NCI-H128 (cell line): Measurements from ENCODE around the gene SH3GL3.

Experiments
- DNase-seq: peaks from one replicate; lab custom pipeline; 2025; ENCODE audit not compliant: unreplicated experiment; lab: John Stamatoyannopoulos, UW

SH3GL3 gene

DNA sequence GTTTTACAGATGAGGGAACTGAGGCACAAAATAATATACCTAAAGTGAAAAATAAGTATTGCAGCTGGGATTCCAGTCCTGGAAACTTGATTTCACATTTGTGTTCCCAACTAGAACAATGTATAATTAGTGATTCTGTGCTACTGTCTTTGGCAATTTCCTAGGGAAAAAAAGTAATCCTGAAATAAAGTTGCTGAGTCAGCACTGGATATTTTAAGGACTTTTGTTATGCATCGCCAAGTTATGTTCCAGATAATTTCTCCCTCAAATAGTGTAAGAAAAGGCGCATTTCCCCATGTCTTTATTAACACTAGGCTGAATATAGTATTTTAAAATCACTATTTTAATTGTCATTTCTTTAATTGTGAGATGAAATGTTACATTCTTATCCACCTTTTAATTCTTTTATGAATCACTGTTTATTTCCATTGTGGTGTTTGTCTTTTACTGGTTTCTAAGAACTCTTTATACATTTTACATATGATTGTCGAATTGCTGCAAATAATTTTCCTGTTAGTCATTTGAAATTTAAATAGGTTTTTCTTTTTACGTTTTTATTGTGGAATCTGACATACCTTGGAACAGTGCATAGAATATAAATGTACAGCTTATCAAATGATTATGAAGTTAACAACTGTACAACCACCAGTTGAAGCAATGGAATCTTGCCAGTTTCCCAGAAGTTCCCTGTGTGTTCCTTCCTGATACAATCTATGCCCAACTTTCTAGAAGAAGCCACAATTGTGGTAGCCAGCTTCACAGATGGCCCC lies 56.6 kb downstream of the SH3GL3 start:
- no peak for DNase-seq

DNA sequence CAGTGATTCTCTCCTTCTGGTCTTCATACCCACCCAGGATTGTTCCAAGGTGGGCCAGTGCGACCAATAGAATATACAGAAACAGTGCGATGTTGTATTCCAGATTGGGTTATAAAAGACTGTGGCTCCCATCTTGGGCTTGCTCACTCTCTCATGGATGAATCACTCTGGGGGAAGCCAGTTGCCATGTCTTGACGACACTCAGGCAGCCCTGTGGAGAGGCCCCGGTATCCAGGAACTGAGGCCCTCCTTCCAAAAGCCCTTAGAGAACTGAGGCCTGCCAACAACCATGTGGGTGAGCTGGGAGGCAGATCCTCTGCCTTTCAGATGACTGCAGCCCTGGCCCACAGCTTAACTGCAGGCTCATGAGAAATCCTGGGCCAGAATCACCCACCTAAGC lies 57.2 kb downstream of the SH3GL3 start:
- DNase-seq, result no peak

DNA sequence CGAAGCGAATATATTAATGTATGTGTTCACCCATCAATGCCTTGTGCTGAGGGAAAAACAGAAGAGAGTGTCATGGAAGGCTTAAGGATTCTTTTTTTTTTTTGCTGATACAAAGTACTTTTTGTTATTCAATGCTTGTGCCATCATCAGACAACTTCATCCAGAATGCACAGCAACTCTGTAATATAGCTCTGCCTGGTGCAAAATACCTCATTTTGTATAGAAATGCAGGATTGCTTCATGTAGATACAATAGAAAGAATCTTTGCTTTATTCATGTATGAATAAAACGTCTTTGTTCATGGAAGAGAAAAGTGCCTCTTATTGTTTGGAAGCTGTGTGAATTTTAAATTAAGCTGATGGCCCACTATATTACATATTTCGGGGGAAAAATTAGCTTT lies 62.9 kb downstream of the SH3GL3 start:
- no peak for DNase-seq

DNA sequence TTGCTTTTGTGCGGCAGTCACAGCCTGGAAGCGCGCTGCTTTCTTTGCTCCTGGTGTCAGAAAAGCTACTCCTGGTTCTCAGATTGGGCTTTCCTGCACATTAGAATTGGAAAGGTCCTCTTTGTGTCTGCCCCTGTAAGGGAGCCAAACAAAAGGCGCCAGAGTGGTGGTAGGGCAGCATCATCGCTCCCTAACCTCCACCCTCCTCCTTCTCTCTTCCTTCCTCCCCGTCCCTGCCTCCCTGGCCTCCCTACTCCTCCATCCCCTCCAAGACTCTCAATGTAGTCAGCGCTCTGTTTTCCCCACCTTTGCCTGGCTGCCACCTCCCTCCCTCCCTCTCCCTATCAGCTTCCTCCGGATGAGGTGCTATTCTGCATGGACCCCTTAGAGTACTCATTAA lies 65.3 kb downstream of the SH3GL3 start:
- no peak for DNase-seq

DNA sequence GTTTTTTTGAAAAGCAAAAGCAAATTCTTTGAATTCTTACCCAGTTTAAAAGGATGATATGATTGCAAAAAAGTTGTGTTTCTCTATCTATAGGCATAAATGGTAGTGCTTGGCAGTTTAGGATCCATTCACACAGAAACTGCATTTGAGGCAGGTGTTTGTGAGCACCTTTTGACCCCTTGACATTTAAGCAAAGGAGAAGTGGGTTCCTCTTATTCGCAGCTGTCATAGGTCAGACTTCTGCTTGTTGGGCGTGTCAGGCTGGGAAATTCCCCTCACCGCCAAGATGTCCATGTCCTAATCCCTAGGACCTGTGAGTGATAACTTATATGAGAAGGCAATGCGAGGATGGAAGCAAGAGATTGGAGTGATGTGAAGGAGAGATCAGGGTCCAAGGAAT lies 67.4 kb downstream of the SH3GL3 start:
- no peak for DNase-seq

DNA sequence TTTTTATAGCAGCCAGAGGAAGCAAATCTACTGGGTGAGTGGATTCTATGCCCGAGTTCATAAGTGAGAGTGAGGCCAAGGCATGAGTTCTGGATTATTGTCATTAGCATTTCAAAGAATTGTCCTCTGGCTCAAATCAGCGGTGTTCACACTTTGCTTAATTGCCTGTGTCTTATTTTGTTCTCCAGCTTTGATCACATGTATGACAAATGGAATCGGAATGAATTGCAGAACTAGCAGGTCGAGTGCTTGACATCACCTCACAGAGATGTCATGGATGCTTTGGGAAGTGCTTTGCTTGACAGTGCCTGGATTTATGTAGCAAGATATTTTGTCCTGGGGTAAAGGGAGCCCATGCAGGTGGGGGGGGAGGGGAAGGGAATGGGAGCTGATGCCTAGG lies 68.0 kb downstream of the SH3GL3 start:
- no peak for DNase-seq

DNA sequence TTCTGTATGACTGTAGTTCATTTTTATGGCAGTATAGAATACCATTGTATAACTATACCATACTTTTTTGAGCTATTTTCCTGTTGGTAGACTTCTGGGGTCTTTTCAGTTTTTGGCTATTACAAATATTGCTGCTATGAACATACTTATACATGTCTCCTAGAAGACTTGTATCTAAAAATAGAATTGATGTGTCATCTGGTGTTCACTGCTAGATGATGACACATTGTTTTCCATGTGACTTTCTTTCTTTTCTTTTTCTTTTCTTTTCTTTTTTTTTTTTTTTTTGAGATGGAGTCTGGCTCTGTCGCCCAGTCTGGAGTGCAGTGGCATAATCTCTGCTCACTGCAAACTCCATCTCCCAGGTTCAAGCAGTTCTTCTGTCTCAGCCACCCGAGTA lies 69.8 kb downstream of the SH3GL3 start:
- no peak for DNase-seq

DNA sequence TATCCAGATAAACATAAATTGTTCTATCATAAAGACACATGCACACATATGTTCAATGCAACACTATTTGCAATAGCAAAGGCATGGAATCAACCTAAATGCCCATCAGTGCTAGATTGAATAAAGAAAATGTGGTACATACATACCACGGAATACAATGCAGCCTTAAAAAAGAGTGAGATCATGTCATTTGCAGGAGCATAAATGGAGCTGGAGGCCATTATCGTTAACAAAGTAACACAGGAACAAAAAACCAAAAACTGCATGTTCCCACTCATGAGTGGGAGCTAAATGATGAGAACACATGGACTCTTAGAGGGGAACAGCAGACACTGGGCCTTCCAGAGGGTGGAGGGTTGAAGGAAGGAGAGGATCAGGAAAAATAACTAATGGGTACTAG lies 79.2 kb downstream of the SH3GL3 start:
- DNase-seq, result no peak

DNA sequence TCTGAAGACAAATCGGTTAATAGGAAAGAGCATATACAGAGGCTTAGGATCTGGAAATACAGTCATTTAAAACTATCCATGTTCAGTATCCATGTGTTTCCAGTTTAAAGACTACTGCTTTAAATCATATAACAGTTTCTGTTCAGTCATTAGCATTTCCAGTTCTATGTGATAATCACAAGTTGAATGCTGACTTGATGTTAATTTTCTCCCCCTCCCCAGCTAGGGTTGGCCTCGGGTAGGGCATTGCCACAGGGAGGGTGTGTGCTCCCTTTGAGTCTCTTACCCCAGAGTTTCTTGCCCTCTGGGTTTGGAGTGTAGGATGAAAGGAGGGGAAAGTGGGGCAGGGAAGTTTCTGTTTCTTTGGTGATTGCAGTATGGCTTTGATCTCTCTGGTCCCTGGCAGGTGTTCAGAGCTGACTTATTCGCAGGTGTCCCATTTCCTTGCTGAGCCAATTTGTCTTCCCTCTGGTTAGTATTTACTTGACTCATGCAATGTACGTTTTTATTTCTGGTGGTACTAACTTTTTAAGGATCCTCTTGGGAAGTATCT lies 86.3 kb downstream of the SH3GL3 start:
- no peak for DNase-seq

DNA sequence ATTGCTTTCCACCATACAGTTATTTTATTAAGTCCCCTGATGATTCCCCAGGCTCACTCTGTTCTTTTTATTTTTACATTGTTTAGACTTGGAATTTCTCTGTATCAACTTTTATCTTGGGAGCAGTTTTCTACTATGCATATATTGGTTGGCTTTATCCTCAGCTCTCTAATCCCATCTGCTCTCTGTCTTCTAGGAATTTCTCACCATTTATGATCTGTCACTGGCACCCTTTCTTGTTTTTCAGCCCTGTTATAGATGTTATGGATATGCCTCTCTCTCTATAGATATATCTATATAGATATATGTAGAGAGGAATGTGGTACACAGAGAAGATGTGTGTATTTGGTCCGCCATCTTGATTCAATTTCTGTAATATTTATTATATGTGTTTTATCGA lies 90.5 kb downstream of the SH3GL3 start:
- no peak for DNase-seq

DNA sequence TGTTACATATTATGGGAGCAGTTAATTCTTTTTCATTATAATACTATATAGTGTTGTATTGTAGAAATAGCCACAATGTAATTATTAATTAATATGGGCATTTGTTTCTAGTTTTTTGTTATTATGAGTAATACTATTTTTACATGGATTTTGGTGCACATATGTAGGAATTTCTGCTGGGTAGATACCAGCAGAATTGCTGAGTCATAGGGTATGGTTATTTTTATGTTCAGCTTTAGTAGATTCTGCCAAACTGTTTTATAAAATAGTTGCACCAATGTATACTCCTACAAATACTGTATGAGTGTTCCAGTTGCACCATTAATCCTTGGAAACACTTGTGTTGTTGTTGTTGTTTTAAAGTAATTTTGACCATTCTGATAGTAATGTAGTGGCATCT lies 91.5 kb downstream of the SH3GL3 start:
- no peak for DNase-seq

DNA sequence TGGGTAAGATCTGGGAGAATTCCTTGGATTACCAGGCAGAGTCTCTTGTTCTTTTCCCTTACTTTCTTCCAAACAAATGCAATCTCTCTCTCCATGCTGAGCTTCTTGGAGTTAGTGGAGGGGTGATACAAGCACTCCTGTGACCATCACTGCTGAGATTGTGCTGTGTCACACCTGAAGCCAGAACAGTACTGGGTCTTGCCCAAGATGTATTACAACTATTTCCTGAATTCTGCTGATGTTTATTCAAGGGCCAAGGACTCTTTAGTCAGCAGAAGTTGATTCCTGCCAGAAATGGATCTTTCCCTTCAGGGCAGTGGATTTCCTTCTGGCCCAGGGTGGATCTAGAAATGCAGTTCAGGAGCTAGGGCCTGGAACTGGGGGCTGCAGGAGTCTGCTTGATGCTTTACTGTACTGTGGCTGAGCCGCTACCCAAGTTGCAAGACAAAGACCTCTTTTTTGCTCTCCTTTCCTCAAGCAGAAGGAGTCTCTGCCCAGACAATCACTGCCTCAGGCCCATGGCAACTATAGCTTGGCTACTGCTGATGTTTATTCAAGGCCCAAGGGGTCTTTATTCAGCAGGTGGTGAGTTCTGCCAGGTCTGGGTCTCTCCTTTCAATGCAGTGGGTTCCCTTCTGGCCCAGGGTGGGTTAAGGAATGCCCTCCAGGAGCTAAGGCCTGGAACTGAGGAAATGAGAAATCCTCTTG lies 98.8 kb downstream of the SH3GL3 start:
- DNase-seq, result no peak

DNA sequence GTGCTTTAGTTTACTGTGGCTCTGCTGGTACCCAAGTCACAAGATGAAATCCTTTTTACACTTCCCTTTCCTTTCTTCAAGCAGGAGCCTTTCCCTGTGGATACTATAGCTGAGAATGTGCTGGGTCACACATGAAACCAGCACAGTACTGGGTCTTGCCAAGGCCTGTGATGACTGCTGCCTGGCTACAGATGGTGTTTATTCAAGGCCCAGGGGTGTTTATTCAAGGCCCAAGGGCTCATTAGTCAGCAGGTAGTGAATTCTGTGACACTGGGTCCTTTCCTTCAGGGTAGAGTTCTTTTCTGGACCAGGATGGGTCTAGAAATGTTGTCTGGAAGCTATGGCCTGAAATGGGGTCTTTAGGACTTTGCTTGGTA lies 99.4 kb downstream of the SH3GL3 start:
- DNase-seq, result no peak

DNA sequence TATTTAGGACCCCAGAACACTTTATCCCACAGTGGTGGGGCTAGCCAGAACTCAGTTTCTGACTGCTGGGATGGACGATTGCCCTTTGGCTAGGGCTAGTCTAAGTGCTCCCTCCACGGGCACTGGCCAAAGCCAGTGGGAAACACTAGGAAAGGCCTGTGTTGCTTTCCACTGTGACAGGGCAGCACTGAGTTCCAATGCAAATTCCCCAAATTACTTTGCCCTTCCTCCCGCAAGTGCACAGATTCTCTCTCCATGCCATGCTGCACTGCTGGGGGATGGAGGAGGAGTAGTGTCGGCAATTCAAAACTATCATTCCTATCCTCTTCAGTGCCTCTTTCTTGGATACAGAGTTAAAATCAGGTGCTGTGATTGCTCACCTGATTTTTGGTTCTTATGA lies 100.0 kb downstream of the SH3GL3 start:
- no peak for DNase-seq

DNA sequence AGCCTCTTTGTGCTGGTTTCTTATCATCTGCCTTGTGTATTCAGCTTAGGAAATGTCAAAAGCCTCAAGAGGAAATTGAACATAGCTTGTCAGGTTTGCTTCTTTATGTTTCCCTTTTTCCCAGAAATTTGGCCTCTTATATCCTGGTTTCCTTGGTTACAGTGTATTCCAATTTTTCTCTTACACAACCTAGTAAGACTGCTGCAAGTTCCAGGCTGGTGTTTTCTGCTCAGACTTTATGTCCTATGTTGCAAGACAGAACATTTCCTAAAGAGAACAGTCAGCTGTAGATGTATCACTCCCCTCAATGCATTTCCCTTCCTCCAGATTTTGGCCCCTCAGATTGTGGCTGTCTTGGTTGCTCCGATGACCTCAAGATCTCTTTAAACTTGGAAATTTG lies 102.5 kb downstream of the SH3GL3 start:
- DNase-seq, result no peak

DNA sequence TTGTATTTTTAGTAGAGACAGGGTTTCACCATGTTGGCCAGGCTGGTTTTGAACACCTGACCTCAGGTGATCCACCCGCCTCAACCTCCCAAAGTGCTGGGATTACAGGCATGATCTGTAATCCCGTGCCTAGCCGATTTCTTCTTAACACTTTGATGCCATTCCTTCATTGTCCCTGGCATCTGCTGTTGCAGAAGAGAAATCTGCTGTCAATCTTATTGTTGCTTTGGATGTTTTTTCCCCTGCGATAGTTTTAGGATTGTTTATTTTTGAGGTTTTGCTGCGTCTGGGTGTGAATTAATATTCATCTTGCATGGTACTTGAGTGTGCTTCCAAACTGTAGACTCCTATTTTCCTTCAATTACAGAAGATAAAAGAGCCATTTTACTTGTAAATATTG lies 107.4 kb downstream of the SH3GL3 start:
- DNase-seq, result no peak

DNA sequence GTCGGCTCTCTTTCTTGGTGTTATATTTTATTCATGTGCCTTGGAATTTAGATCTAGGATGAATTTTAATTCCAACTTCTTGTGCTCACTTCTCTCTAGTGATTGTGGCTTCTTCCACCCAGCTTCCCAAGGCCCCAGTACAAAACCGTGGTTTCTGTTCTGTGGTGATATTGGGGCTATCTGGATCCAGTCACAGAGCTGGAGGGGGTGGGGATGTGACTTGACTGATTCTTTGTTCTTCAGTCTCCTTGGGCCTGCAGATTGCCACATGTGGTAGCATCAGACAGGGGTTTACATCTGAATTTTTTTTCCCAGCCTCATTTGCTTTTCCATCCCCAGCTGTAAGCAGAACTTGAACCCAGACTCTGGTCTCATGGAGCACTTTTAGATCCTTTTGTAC lies 108.2 kb downstream of the SH3GL3 start:
- DNase-seq, result no peak

DNA sequence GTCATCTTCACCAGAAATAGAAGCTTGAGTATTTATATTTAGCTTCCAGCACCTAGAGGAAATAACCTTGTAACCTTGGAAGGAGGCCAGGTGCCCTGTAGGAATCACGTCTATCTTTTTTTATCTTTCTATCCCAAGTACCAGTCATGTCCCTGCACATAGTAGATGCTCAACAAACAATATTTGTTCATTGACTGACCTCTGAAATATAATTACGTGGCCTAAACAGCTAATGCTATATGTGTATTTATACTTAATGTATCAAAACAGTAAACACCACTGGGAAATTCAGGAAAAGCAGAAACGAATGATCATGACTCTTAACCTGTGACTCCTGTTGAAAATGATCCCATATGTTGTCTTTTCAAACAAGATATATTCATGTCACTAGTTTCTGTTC lies 108.9 kb downstream of the SH3GL3 start:
- no peak for DNase-seq

DNA sequence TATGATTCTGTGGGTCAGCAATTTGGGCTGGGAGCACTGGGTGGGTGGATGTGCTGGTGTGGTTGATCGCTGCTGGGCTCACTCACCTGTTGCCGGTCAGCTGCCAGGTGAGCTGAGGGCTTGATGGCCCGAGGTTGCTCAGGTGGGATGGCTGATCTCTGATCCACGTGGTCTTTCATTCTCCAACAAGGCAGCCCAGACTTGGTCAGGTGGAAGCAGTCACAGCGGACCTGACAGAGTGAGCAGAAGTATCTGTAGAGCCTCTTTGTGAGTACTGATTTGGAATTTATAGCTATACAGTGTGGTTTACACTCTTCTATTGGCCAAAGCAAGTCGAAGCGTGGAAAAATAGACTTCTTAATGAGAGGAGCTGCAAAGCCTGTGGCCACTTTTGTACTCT lies 109.6 kb downstream of the SH3GL3 start:
- DNase-seq, result no peak

DNA sequence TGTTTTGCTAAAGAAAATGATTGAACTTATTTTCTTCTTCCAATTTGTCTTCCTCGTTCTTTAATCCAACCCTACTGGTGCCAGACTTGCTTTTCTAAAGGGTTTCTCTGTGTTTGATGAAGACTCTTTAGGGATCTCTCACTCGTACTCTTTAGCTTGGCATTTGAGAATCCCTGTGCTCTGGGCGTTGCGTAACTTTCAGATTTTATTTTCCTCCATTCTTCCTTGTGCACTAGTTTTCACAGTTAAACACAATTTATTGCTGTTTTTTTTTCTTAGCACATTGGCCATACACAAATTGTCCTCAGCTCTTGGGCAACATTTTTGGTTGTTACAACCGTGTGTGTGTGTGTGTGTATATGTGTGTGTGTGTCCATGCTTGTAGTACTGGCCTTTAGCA lies 111.0 kb downstream of the SH3GL3 start:
- DNase-seq, result no peak

DNA sequence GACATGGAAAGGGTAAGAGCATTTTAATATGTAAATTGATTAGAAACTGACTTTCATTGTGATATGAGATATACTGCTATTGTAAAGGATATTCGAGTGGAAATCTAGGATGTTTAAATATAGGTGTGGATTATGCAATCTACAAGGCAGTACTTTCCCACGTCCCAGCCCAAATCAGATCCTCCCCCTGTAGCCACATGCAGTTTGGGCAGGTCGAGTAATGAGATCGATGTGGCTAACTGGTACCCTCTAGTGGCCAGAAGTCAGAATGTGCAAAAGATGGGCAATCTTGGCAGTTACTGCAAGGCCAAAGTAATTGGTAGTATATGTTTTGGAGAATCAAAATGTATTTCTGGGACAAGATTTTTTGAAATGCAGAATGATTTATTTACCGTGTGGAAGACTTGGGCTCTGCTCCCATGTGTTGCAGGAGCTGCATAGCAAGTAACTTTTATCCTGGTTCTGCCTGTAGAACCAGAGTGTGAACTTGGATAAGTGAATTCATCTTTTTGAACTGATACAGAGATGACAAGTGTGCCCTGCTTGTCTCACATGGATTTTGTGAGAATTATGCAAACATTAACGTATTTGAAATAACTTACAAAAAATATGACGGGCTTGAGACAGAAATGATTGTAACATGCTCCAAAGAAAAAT lies 112.3 kb downstream of the SH3GL3 start:
- peak; percentile 7 for DNase-seq

DNA sequence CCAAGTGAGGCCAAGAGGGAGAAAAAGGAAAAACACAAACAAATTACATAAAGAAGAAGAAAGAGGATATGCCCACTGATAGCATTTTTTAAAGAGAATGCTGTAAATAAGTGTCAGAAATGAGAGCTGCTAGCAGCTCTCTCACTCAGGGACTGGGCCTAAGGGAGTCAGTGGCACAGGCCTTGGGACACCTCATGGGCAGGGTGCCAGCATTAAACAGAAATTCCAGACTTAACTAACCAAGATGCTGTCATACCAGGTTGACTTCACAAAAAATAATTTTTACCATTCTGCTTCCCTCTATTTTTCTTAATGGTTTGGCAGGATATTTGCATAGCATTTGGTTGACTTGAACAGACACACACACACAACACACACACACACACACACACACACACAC lies 114.5 kb downstream of the SH3GL3 start:
- no peak for DNase-seq
